HG03571 (cell line): Measurements from ENCODE around the gene MATN3.

Experiments used
- ATAC-seq: cut with Tn5 transposase; IDR thresholded peaks from one replicate; pipeline ENCODE4 v1.9.1; 2021; ENCODE audit not compliant: unreplicated experiment

Gene MATN3

GRCh38 chr2:19943189-19943588 is 69.3 kb downstream of the MATN3 start:
- ATAC-seq = no peak

- ATAC-seq = no peak
These were observed 70.3 kb downstream of the MATN3 start for GRCh38 chr2:19942199-19942598.
